IMR-90 (cell line): ENCODE results near the gene CREB5. TPM values are rescaled to one million over a fixed set of nuclear protein-coding genes. Genes with fewer than 3 reads are reported as not detected.

Experiments used
- ATAC-seq: fragments of 200-7000 bp; cut with Tn5 transposase; 2 replicates; pipeline ENCODE4 v1.9.1; 2020; ENCODE audit warnings: low read depth, mild to moderate bottlenecking, moderate library complexity
- BruUV-seq: library from RNA; stranded (reverse); fragments of 400-500 nt; replicated peaks from 2 replicates; lab custom pipeline; 2021; lab: Mats Ljungman, UMichigan
- CTCF ChIA-PET: fragments of 300-600 bp; formaldehyde crosslinking; extraction: SDS; loops from one replicate; lab custom pipeline; 2021; ENCODE audit warnings: antibody characterized with exemption; lab: Yijun Ruan, JAX
- POLR2A ChIA-PET: fragments of 300-600 bp; sonication (Branson Sonifier 250); formaldehyde crosslinking; loops from one replicate; lab custom pipeline; 2022; ENCODE audit warnings: antibody characterized with exemption; ENCODE audit not compliant: unreplicated experiment; lab: Charles Lee
- DNase-seq: peaks from one replicate; pipeline ENCODE4 v3.0.0; 2013
- H2AFZ ChIP-seq: replicated peaks from 2 replicates; pipeline ENCODE3; 2013; ENCODE audit warnings: low read length, mild to moderate bottlenecking; ENCODE audit not compliant: poor library complexity
- H2AK5ac ChIP-seq: 2 replicates; pipeline ENCODE4 v1.6.1; 2013; ENCODE audit warnings: low read depth, low read length, inconsistent platforms
- H2AK9ac ChIP-seq: replicated peaks from 2 replicates; pipeline ENCODE3; 2013; ENCODE audit warnings: mild to moderate bottlenecking, low read depth, low read length, moderate library complexity; ENCODE audit not compliant: poor library complexity
- H2BK120ac ChIP-seq: 2 replicates; pipeline ENCODE4 v1.6.1; 2013; ENCODE audit warnings: low read depth, low read length, inconsistent platforms
- H2BK15ac ChIP-seq: 3 replicates; pipeline ENCODE4 v1.6.1; 2013; ENCODE audit warnings: low read depth, low read length, inconsistent platforms
- H2BK20ac ChIP-seq: 2 replicates; pipeline ENCODE4 v1.6.1; 2013; ENCODE audit warnings: low read depth, mild to moderate bottlenecking, inconsistent platforms, low read length, moderate library complexity
- H2BK5ac ChIP-seq: 2 replicates; pipeline ENCODE4 v1.6.1; 2013; ENCODE audit warnings: mild to moderate bottlenecking, low read depth, low read length, inconsistent platforms; ENCODE audit not compliant: poor library complexity, severe bottlenecking
- H3K14ac ChIP-seq: replicated peaks from 2 replicates; pipeline ENCODE4 v1.6.1; 2013; ENCODE audit warnings: low read depth, low read length, inconsistent platforms
- H3K18ac ChIP-seq: 2 replicates; pipeline ENCODE4 v1.6.1; 2013; ENCODE audit warnings: low read depth, low read length, control low read depth
- H3K23ac ChIP-seq: 2 replicates; pipeline ENCODE4 v1.6.1; 2013; ENCODE audit warnings: low read depth, low read length, inconsistent platforms
- H3K27ac ChIP-seq: 2 replicates; pipeline ENCODE4 v1.5.1; 2013; ENCODE audit warnings: mild to moderate bottlenecking, control low read depth, low read length; ENCODE audit not compliant: insufficient read depth
- H3K27me3 ChIP-seq: 2 replicates; pipeline ENCODE4 v1.6.1; 2013; ENCODE audit warnings: low read length; ENCODE audit not compliant: control insufficient read depth, insufficient read depth
- H3K36me3 ChIP-seq: 2 replicates; pipeline ENCODE4 v1.6.1; 2013; ENCODE audit warnings: low read length, mixed read lengths; ENCODE audit not compliant: control insufficient read depth, insufficient read depth
- H3K4ac ChIP-seq: 2 replicates; pipeline ENCODE4 v1.6.1; 2013; ENCODE audit warnings: low read depth, low read length, inconsistent platforms
- H3K4me1 ChIP-seq: 2 replicates; pipeline ENCODE4 v1.6.1; 2013; ENCODE audit warnings: low read length, mixed read lengths; ENCODE audit not compliant: control insufficient read depth, insufficient read depth
- H3K4me2 ChIP-seq: 2 replicates; pipeline ENCODE4 v1.6.1; 2013; ENCODE audit warnings: low read depth, mild to moderate bottlenecking, control low read depth, low read length, moderate library complexity
- H3K4me3 ChIP-seq: 2 replicates; pipeline ENCODE4 v1.5.1; 2013; ENCODE audit warnings: low read depth, mild to moderate bottlenecking, control low read depth, low read length, moderate library complexity; ENCODE audit not compliant: insufficient read depth
- H3K56ac ChIP-seq: 2 replicates; pipeline ENCODE4 v1.6.1; 2013; ENCODE audit warnings: low read length, inconsistent platforms; ENCODE audit not compliant: insufficient read depth; ENCODE audit errors: extremely low read depth
- H3K79me1 ChIP-seq, 2 experiments: 2 replicates each; pipeline ENCODE4 v1.6.1; 2013; ENCODE audit warnings: low read length in 2 of 2, inconsistent platforms in 1 of 2, low read depth in 1 of 2
- H3K9ac ChIP-seq: 2 replicates; pipeline ENCODE4 v1.6.1; 2013; ENCODE audit warnings: low read depth, low read length, control low read depth
- H3K9me1 ChIP-seq: 2 replicates; pipeline ENCODE4 v1.6.1; 2013; ENCODE audit warnings: low read length, inconsistent platforms; ENCODE audit not compliant: insufficient read depth
- H3K9me3 ChIP-seq: 2 replicates; pipeline ENCODE4 v1.6.1; 2013; ENCODE audit warnings: low read length; ENCODE audit not compliant: control insufficient read depth, insufficient read depth
- H4K20me1 ChIP-seq: 2 replicates; pipeline ENCODE4 v1.6.1; 2013; ENCODE audit warnings: low read length, inconsistent platforms; ENCODE audit not compliant: insufficient read depth
- H4K5ac ChIP-seq: 2 replicates; pipeline ENCODE4 v1.6.1; 2013; ENCODE audit warnings: mild to moderate bottlenecking, low read depth, low read length, control low read depth
- H4K8ac ChIP-seq, 2 experiments: 2 replicates each; pipeline ENCODE4 v1.6.1; 2013; ENCODE audit warnings: low read depth in 2 of 2, low read length in 2 of 2, control low read depth in 1 of 2, inconsistent platforms in 1 of 2
- H4K91ac ChIP-seq: 2 replicates; pipeline ENCODE4 v1.6.1; 2013; ENCODE audit warnings: low read depth, low read length, inconsistent platforms; ENCODE audit not compliant: insufficient read depth
- MAFK ChIP-seq: IDR thresholded peaks from 2 replicates; pipeline ENCODE4 v1.6.1; 2012; ENCODE audit warnings: low read depth, low read length, improper control_type of control experiment
- WGBS, 2 experiments: methylation state at CpG; one replicate each; pipeline versions ENCODE4 v1.1.5 to v1.1.7; 2013; ENCODE audit warnings: missing lambda C conversion rate in 2 of 2; ENCODE audit not compliant: insufficient read length in 1 of 2; ENCODE audit errors: extremely low coverage in 2 of 2; 5-methylcytosine and 5-hydroxymethylcytosine counted together
- dilution Hi-C: fragments of 300-500 bp; cut with HindIII; formaldehyde crosslinking; loops from one replicate; pipeline ENCODE4 v1.14.3; 2018; ENCODE audit warnings: low sequenced_read_pairs; ENCODE audit not compliant: unreplicated experiment
- in situ Hi-C: fragments of 300-500 bp; cut with MboI; formaldehyde crosslinking; loops from 3 replicates; pipeline ENCODE4 v1.14.3; 2019; ENCODE audit warnings: low sequenced_read_pairs, inconsistent platforms, mixed read lengths
- intact Hi-C: fragments of 100-400 bp; cut with micrococcal nuclease; formaldehyde crosslinking; loops from 2 replicates; pipeline ENCODE4 v1.10.0; 2022
- polyA plus RNA-seq, 3 experiments: library from polyadenylated mRNA; depleted of rRNA; stranded (reverse); fragments of >200 nt; gene quantifications; 2 replicates each; pipeline ENCODE4 v1.2.3, GENCODE V29; 2012; ENCODE audit warnings: low replicate concordance in 1 of 3
- total RNA-seq: library from RNA; depleted of rRNA; stranded (reverse); fragments of >200 nt; gene quantifications from 2 replicates; pipeline ENCODE4 v1.2.3, GENCODE V29; 2012

Gene CREB5
- total and polyA plus RNA-seq, 2 of the 4 experiments (the other 2 are of a cell fraction) = 7.3 to 13.1 TPM

- intact Hi-C loops (loop anchor here (5.0 kb wide), 3 partner anchors 47 to 232 kb away; partner anchors contain the start of gene CREB5), dilution Hi-C loops (no loop called here), in situ Hi-C loops (no loop called here)
- H3K4me2 ChIP-seq = no peak overlapping the region
- no peak overlapping the region for H2BK15ac ChIP-seq
- no peak overlapping the region for H4K91ac ChIP-seq
- no peak for DNase-seq
- no peaks in the 10 kb centered on the region for H3K27me3 ChIP-seq
- H3K23ac ChIP-seq = no peak overlapping the region
- H2AK5ac ChIP-seq = no peak overlapping the region
- peaks cover 3% of the 10 kb centered on the region for H3K9me3 ChIP-seq
- H3K18ac ChIP-seq = no peak overlapping the region
- H3K79me1 ChIP-seq = no peaks in the 10 kb centered on the region
- no peak overlapping the region for H3K4me3 ChIP-seq
- H4K20me1 ChIP-seq = no peaks in the 10 kb centered on the region
- H3K14ac ChIP-seq = no peak overlapping the region
- H2BK5ac ChIP-seq = no peak overlapping the region
- BruUV-seq = no TSS peak
- H2BK120ac ChIP-seq = no peak overlapping the region
- no peak overlapping the region for H2BK20ac ChIP-seq
- H3K4me1 ChIP-seq = peaks cover 9% of the 10 kb centered on the region
- H2AK9ac ChIP-seq = no peak overlapping the region
- no peak for ATAC-seq
- ChIA-PET CTCF (no interaction called here), POLR2A (no interaction called here)
- peaks cover 3% of the 10 kb centered on the region; the same call in 1 of the 2 replicates for H3K9me1 ChIP-seq
- no peak overlapping the region for H3K56ac ChIP-seq
- no peak overlapping the region for H4K5ac ChIP-seq
- H2AFZ ChIP-seq = no peak overlapping the region
- no peak overlapping the region for H3K9ac ChIP-seq
- TF ChIP-seq MAFK = no peak
- no peak overlapping the region for H3K4ac ChIP-seq
- 100% methylated on average over 2 of the region's 2 CpGs; no CpG with 5 or more reads in 1 of the 2 experiments for WGBS, 2 experiments
- H3K36me3 ChIP-seq = no peaks in the 10 kb centered on the region
- no peak overlapping the region for H3K27ac ChIP-seq
- H4K8ac ChIP-seq = no peak overlapping the region
These were observed 117.4 kb downstream of the CREB5 start for GRCh38 chr7:28529755-28530154.
